ENCODE measurements around the gene MSANTD1. TPM values are rescaled to one million over a fixed set of nuclear protein-coding genes. Genes with fewer than 3 reads are reported as not detected.

Gene MSANTD1
- total RNA-seq, 1 donor from 2014 or later: 1.6 TPM

GRCh38 chr4:3290889-3291321, 41.9 kb downstream of the MSANTD1 start:
- Histone ChIP-seq H3K36me3 (ENCODE audit: insufficient read depth, low read length) (no peaks in the 10 kb centered on the region), H3K4me3 (ENCODE audit: insufficient read depth, low read depth, low read length) (no peak overlapping the region), H3K9ac (ENCODE audit: low read length) (no peak overlapping the region), H3K4me2 (ENCODE audit: low read length) (no peak overlapping the region), H3K4me1 (ENCODE audit: insufficient read depth, low read length) (peaks cover 22% of the 10 kb centered on the region), H2AFZ (ENCODE audit: low read depth, low read length) (no peak overlapping the region), H3K79me2 (ENCODE audit: insufficient read depth, low read length) (peaks cover 24% of the 10 kb centered on the region), H3K9me3 (ENCODE audit: insufficient read depth, low read depth, low read length) (no peaks in the 10 kb centered on the region), H4K20me1 (ENCODE audit: insufficient read depth, low read length) (peaks cover 15% of the 10 kb centered on the region), H3K27ac (ENCODE audit: low read depth, low read length) (no peak overlapping the region), H3K27me3 (ENCODE audit: insufficient read depth, low read length) (peaks cover 5% of the 10 kb centered on the region)
- DNase-seq (ENCODE audit: low read depth) (no peak), FAIRE-seq (no peak)
- Mint-ChIP-seq H3K4me1 (ENCODE audit: low read depth, unreplicated experiment) (peaks cover 5% of the 10 kb centered on the region), H3K4me3 (ENCODE audit: unreplicated experiment) (no peak overlapping the region), H3K27ac (ENCODE audit: unreplicated experiment) (no peak overlapping the region), H3K27me3 (ENCODE audit: low read depth, unreplicated experiment) (peaks cover 15% of the 10 kb centered on the region), H3K36me3 (ENCODE audit: low read depth, unreplicated experiment) (no peaks in the 10 kb centered on the region), H3K9me3 (ENCODE audit: unreplicated experiment) (no peaks in the 10 kb centered on the region)
- TF ChIP-seq EZH2 (IDR thresholded peaks at IDR 0.05; ENCODE audit: insufficient read depth, low read length) (no peak), CTCF (IDR thresholded peaks at IDR 0.05; ENCODE audit: insufficient read depth, low read depth, low read length) (no peak)

GRCh38 chr4:3291411-3291968, 42.5 kb downstream of the MSANTD1 start:
- FAIRE-seq (no peak), DNase-seq (ENCODE audit: low read depth) (no peak)
- TF ChIP-seq CTCF (IDR thresholded peaks at IDR 0.05; ENCODE audit: insufficient read depth, low read depth, low read length): no peak
- no peak for TF ChIP-seq EZH2 (IDR thresholded peaks at IDR 0.05; ENCODE audit: insufficient read depth, low read length)
- Histone ChIP-seq H3K9me3 (ENCODE audit: insufficient read depth, low read depth, low read length) (no peaks in the 10 kb centered on the region), H3K27ac (ENCODE audit: low read depth, low read length) (no peak overlapping the region), H3K79me2 (ENCODE audit: insufficient read depth, low read length) (peaks cover 30% of the 10 kb centered on the region), H3K4me2 (ENCODE audit: low read length) (peak overlapping the region; percentile 96), H2AFZ (ENCODE audit: low read depth, low read length) (peak overlapping the region; percentile 99), H4K20me1 (ENCODE audit: insufficient read depth, low read length) (peaks cover 21% of the 10 kb centered on the region), H3K27me3 (ENCODE audit: insufficient read depth, low read length) (peaks cover 5% of the 10 kb centered on the region), H3K4me1 (ENCODE audit: insufficient read depth, low read length) (peaks cover 16% of the 10 kb centered on the region), H3K36me3 (ENCODE audit: insufficient read depth, low read length) (no peaks in the 10 kb centered on the region), H3K9ac (ENCODE audit: low read length) (peak overlapping the region; percentile 89), H3K4me3 (ENCODE audit: insufficient read depth, low read depth, low read length) (peak overlapping the region; percentile 78)
- peaks cover 5% of the 10 kb centered on the region for H3K4me1 Mint-ChIP-seq (ENCODE audit: low read depth, unreplicated experiment)
- peak overlapping the region; percentile 36 for H3K27ac Mint-ChIP-seq (ENCODE audit: unreplicated experiment)
- H3K27me3 Mint-ChIP-seq (ENCODE audit: low read depth, unreplicated experiment): peaks cover 15% of the 10 kb centered on the region
- H3K36me3 Mint-ChIP-seq (ENCODE audit: low read depth, unreplicated experiment): peaks cover 2% of the 10 kb centered on the region
- peak overlapping the region; percentile 90 for H3K4me3 Mint-ChIP-seq (ENCODE audit: unreplicated experiment)
- no peaks in the 10 kb centered on the region for H3K9me3 Mint-ChIP-seq (ENCODE audit: unreplicated experiment)

- Histone ChIP-seq H3K79me2 (ENCODE audit: insufficient read depth, low read length) (peaks cover 36% of the 10 kb centered on the region), H3K4me2 (ENCODE audit: low read length) (peak overlapping the region; percentile 96), H2AFZ (ENCODE audit: low read depth, low read length) (peak overlapping the region; percentile 99), H3K4me3 (ENCODE audit: insufficient read depth, low read depth, low read length) (peak overlapping the region; percentile 78), H3K9ac (ENCODE audit: low read length) (peak overlapping the region; percentile 89), H3K27ac (ENCODE audit: low read depth, low read length) (peak overlapping the region; percentile 56), H3K36me3 (ENCODE audit: insufficient read depth, low read length) (no peaks in the 10 kb centered on the region), H3K9me3 (ENCODE audit: insufficient read depth, low read depth, low read length) (no peaks in the 10 kb centered on the region), H3K4me1 (ENCODE audit: insufficient read depth, low read length) (peaks cover 16% of the 10 kb centered on the region), H3K27me3 (ENCODE audit: insufficient read depth, low read length) (peaks cover 4% of the 10 kb centered on the region), H4K20me1 (ENCODE audit: insufficient read depth, low read length) (peaks cover 27% of the 10 kb centered on the region)
- peak; percentile 11 for DNase-seq (ENCODE audit: low read depth)
- H3K27ac Mint-ChIP-seq (ENCODE audit: unreplicated experiment): peak overlapping the region; percentile 36
- no peak for TF ChIP-seq CTCF (IDR thresholded peaks at IDR 0.05; ENCODE audit: insufficient read depth, low read depth, low read length)
- no peak for TF ChIP-seq EZH2 (IDR thresholded peaks at IDR 0.05; ENCODE audit: insufficient read depth, low read length)
- no peak for FAIRE-seq
- H3K4me3 Mint-ChIP-seq (ENCODE audit: unreplicated experiment): peak overlapping the region; percentile 90
- peaks cover 12% of the 10 kb centered on the region for H3K27me3 Mint-ChIP-seq (ENCODE audit: low read depth, unreplicated experiment)
- H3K9me3 Mint-ChIP-seq (ENCODE audit: unreplicated experiment): no peaks in the 10 kb centered on the region
- H3K4me1 Mint-ChIP-seq (ENCODE audit: low read depth, unreplicated experiment): peaks cover 5% of the 10 kb centered on the region
- peaks cover 3% of the 10 kb centered on the region for H3K36me3 Mint-ChIP-seq (ENCODE audit: low read depth, unreplicated experiment)
Measured at GRCh38 chr4:3291969-3292570, 43.1 kb downstream of the MSANTD1 start.
